ENCODE data around the gene POLE. TPM values are rescaled to one million over a fixed set of nuclear protein-coding genes. Genes with fewer than 3 reads are reported as not detected.
A peak's percentile ranks its signal among the peaks of the same experiment; 100 is the strongest.

POLE gene
- 10.3 TPM for total RNA-seq
- long read RNA-seq, partial matches to known transcripts: 12 of 15 reads
- long read RNA-seq, other reads (novel, unspliced or antisense): 3 of 15 reads

GRCh38 chr12:132687211-132688164 lies at the start of gene POLE, which contains the start of gene PXMP2:
Gene POLE, minus strand, starts transcription at chr12:132687342. Its CDS starts 27 bp downstream, at chr12:132687315.
Gene PXMP2, plus strand, starts transcription at chr12:132687587. Its CDS starts 84 bp downstream, at chr12:132687671.
- DNase-seq: peak; percentile 98
- intact Hi-C loops (cut with DNase I): no loop called here
- peak; percentile 99 for ATAC-seq (ENCODE audit: poor library complexity)

DNA sequence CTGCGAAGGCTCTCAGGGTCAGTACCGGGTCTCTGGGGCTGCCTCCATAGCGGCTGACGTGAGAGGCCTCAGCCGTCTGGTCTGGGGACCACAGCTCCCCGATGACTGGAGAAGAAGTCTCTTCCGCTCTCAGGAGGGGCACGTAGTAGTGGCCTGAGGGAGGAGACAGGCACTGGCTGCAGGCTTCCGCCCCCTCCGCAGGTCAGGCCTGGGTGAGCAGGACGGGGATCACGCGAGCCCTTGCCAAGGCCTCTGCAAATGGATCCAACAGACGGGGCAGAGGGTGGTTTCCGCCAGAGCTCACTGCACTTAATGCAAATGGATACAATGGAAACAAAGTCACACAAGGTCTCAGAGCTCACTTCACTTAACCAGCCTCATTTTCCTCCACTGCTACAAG lies 49.8 kb upstream of the POLE start:
- DNase-seq (peak; percentile 10), ATAC-seq (ENCODE audit: poor library complexity) (no peak)
- intact Hi-C loops (cut with DNase I): no loop called here

GRCh38 chr12:132736378-132736777 lies 49.2 kb upstream of the POLE start:
- DNase-seq: peak; percentile 31
- no peak for ATAC-seq (ENCODE audit: poor library complexity)
- intact Hi-C loops (cut with DNase I): no loop called here

GRCh38 chr12:132735496-132735895 lies 48.4 kb upstream of the POLE start:
- ATAC-seq (ENCODE audit: poor library complexity) (no peak), DNase-seq (peak; percentile 38)
- intact Hi-C loops (cut with DNase I): no loop called here

GRCh38 chr12:132734206-132734605 lies 47.1 kb upstream of the POLE start:
- ATAC-seq (ENCODE audit: poor library complexity) (no peak), DNase-seq (peak; percentile 17)
- intact Hi-C loops (cut with DNase I): no loop called here

GRCh38 chr12:132731574-132731973 lies 44.4 kb upstream of the POLE start:
- intact Hi-C loops (cut with DNase I): no loop called here

GRCh38 chr12:132730353-132730752 lies 43.2 kb upstream of the POLE start:
- ATAC-seq (ENCODE audit: poor library complexity) (no peak), DNase-seq (no peak)
- intact Hi-C loops (cut with DNase I): no loop called here

More at GRCh38 chr12:132731574-132731973, 44.4 kb upstream of the POLE start:
- DNase-seq (peak; percentile 10), ATAC-seq (ENCODE audit: poor library complexity) (no peak)

- peak; percentile 30 for DNase-seq
- no peak for ATAC-seq (ENCODE audit: poor library complexity)
- intact Hi-C loops (cut with DNase I): no loop called here
These were observed 42.6 kb upstream of the POLE start for GRCh38 chr12:132729541-132730320.

DNA sequence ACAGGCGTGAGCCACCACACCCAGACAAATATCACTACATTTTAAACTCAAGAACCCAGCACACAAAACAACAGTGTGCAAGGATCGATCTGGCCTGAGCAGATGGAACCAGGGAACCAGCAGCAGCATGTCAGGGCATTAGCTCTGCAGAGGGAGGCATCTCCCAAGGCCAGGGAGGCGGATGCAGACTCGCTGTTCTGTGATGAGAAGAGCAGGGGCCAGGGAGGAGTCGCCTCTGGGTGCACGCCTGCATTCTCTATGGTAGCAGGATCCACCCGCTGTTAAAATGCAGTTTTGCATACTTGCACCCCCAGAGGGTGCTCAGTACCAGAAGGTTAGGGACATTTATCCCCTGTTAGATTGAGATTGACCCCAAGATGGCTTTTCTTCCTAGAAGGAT lies 41.4 kb upstream of the POLE start:
- ATAC-seq (ENCODE audit: poor library complexity) (no peak), DNase-seq (peak; percentile 14)
- intact Hi-C loops (cut with DNase I): no loop called here

DNA sequence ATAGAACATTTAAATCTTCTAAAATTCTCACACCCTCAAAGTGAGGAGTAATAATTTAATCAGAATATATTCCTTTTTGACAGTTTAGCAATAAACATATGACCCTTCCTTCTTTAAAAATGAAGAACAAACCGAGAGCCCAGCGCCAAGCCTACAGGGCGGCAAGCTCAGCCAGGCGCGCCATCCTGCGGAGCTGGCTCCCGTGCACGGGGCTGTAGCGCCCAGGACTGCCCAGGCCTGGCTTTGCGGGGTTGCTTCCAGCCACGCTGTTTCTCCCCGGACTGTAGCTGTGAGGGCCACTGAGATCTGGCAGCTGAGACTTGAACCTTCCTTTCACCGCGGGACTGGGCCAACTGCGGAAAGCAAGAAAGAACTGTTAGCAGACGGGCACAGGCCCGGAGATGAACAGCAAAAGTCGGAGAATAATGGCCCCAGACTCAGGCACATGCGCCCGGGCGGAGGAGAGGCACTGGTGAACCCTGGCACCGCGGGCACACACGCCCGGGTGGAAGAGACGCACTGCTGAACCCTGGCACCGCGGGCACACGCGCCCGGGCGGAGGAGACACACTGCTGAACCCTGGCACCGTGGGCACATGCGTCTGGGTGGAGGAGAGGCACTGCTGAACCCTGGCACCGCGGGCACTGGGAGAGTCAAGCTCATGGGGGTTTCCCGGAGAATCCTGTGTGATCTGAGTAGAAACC lies 40.1 kb upstream of the POLE start:
- ATAC-seq (ENCODE audit: poor library complexity) (no peak), DNase-seq (peak; percentile 17)
- intact Hi-C loops (cut with DNase I): no loop called here

DNA sequence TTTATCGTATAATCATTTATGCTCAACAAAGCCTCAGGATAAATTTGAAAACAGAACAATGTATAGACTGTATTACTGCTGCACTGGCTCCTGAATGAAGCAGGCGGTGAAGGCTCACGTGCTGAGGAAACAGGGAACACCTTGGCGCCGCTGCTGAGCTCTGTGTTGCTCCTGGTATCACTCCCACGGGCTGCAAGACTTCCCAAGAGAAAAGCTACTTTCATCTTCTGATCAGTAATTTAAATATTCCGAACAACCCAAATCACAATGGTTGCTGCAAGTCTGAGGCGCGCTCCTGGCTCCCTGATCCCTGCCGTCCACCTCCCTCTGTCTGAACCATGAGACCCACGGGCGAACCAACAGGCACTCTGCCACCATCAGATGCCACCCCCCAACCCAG lies 39.2 kb upstream of the POLE start:
- ATAC-seq (ENCODE audit: poor library complexity) (no peak), DNase-seq (peak; percentile 6)
- intact Hi-C loops (cut with DNase I): no loop called here

GRCh38 chr12:132724506-132725241 lies 37.5 kb upstream of the POLE start:
- ATAC-seq (ENCODE audit: poor library complexity) (no peak), DNase-seq (peak; percentile 17)
- intact Hi-C loops (cut with DNase I): no loop called here

- ATAC-seq (ENCODE audit: poor library complexity) (no peak), DNase-seq (no peak)
- intact Hi-C loops (cut with DNase I): no loop called here
These were observed 36.6 kb upstream of the POLE start for GRCh38 chr12:132723764-132724140.

GRCh38 chr12:132723015-132723763 lies 36.0 kb upstream of the POLE start:
- intact Hi-C loops (cut with DNase I): no loop called here
- DNase-seq: peak; percentile 60
- peak; percentile 86 for ATAC-seq (ENCODE audit: poor library complexity)

DNA sequence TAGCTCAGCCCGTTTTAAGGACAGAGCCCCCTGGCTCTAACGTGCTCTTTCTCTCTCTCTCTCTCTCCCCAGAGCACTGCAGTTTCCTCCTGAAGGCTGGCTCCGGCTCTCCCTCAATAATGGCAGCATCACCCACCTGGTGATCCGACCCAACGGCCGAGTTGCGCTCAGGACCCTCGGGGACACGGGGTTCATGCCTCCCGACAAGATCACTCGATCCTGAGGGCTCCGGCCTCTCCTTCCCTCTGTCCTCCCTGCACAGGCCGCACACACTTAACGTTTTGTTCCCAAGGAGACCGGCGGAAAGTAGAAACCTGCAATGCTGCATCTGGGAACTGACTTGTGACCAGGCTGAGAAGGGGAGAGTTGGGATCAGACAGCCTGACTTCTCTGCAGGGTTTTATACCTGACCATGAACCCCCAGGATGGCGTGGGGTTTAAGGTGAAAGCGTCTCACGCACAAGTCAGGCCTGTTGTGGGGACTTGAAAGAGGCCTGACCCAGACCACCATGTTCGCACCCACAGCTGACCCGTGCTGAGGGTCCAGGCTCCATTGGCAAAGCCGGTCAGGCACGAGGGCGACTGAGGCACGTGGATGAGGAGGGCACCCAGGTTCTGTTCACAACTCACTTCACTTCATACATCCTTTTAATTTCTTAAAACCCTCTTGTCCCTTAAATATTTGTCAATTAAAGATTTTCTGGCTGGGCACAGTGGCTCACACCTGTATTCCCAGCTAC lies 33.6 kb upstream of the POLE start:
- ATAC-seq (ENCODE audit: poor library complexity): no peak
- intact Hi-C loops (cut with DNase I): no loop called here
- peak; percentile 33 for DNase-seq

DNA sequence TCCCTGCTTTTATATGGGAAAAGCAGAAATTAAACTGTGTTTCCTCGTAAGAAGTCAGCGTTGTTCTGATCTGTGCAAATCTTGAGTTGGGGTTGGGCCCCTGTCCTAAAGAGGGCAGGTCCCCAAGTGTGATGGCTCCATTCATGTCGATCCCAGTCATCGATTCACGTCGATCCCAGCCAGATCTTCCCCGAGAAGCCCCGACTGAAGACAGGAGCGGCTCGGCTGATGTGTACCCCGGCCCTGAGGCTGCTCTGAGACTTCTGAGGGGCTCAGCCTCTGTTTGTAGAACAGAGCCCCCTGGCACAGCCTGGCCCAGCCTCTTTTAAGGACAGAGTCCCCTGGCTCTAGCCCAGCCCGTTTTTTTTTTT lies 32.8 kb upstream of the POLE start:
- DNase-seq (peak; percentile 26), ATAC-seq (ENCODE audit: poor library complexity) (no peak)
- intact Hi-C loops (cut with DNase I): no loop called here
